ENCODE measurements around the gene SMTNL1. TPM values are rescaled to one million over a fixed set of nuclear protein-coding genes. Genes with fewer than 3 reads are reported as not detected.
A peak's percentile ranks its signal among the peaks of the same experiment; 100 is the strongest.

Gene SMTNL1
- polyA plus RNA-seq, 2 of the 4 experiments (the other 2 are of a cell fraction), result not detected

GRCh38 chr11:57546451-57546850 lies 9.1 kb downstream of the SMTNL1 start:
- CTCF ChIA-PET, result interaction anchor here (0.7 to 3.5 kb wide), 8 partner anchors 9 to 101 kb away, joined by 3 to 25 read pairs (median 3); partner anchors contain the start of genes SMTNL1 and UBE2L6
- Histone ChIP-seq H3K9me3 (no peaks in the 10 kb centered on the region), H3K4me2 (no peak overlapping the region), H3K27ac (no peak overlapping the region), H3K4me3 (no peak overlapping the region), H3K4me1 (no peaks in the 10 kb centered on the region)
- POLR2A ChIA-PET, result no interaction called here
- 88% methylated on average over 7 of the region's 7 CpGs for WGBS (ENCODE audit: missing lambda C conversion rate)
- ATAC-seq (no peak), DNase-seq (ENCODE audit: low read depth in 1 of 2, low spot score in 1 of 2) (no peak), FAIRE-seq (no peak)
- TF ChIP-seq HMGXB4 (CRISPR knock-in tag; IDR thresholded peaks at IDR 0.05; ENCODE audit: borderline replicate concordance), result no peak
- no peak for TF ChIP-seq HOXB5 (CRISPR knock-in tag; IDR thresholded peaks at IDR 0.05)
- no peak for TF ChIP-seq CEBPB (IDR thresholded peaks at IDR 0.05)
- no peak for TF ChIP-seq E2F6 (IDR thresholded peaks at IDR 0.05; ENCODE audit: borderline replicate concordance, low read depth)
- TF ChIP-seq CHD2 (IDR thresholded peaks at IDR 0.05; ENCODE audit: low read length, partially characterized antibody), result no peak
- TF ChIP-seq ESRRA (IDR thresholded peaks at IDR 0.05; ENCODE audit: borderline replicate concordance, low read length), result no peak
- no peak for TF ChIP-seq USF2 (IDR thresholded peaks at IDR 0.05)
- no peak for TF ChIP-seq ZNF302 (CRISPR knock-in tag; IDR thresholded peaks at IDR 0.05)
- no peak for TF ChIP-seq RCOR1 (IDR thresholded peaks at IDR 0.05; ENCODE audit: low read depth, low read length)
- TF ChIP-seq GATA3 (IDR thresholded peaks at IDR 0.05; ENCODE audit: borderline replicate concordance), result no peak
- TF ChIP-seq RFX5 (IDR thresholded peaks at IDR 0.05), result no peak

GRCh38 chr11:57546869-57547475 lies 9.6 kb downstream of the SMTNL1 start:
- Histone ChIP-seq H3K4me2 (no peak overlapping the region), H3K4me1 (no peaks in the 10 kb centered on the region), H3K27ac (no peak overlapping the region), H3K4me3 (no peak overlapping the region), H3K9me3 (no peaks in the 10 kb centered on the region)
- peak; percentile 50 to 59 for DNase-seq (ENCODE audit: low read depth in 1 of 2, low spot score in 1 of 2)
- CTCF ChIA-PET, result interaction anchor here (0.7 to 3.5 kb wide), 10 partner anchors 10 to 100 kb away, joined by 3 to 25 read pairs (median 3); partner anchors contain the start of genes SMTNL1 and UBE2L6
- POLR2A ChIA-PET, result no interaction called here
- FAIRE-seq, result no peak
- TF ChIP-seq ELK1 (IDR thresholded peaks at IDR 0.05; ENCODE audit: low read depth, low read length) (no peak), NR3C1 (IDR thresholded peaks at IDR 0.05) (no peak), CEBPB (IDR thresholded peaks at IDR 0.05) (no peak), MAZ (IDR thresholded peaks at IDR 0.05; ENCODE audit: borderline replicate concordance, low read depth, low read length) (no peak), CHD4 (IDR thresholded peaks at IDR 0.05; ENCODE audit: borderline replicate concordance) (no peak), HEYL (CRISPR knock-in tag; IDR thresholded peaks at IDR 0.05) (no peak)
- ATAC-seq, result peak; percentile 84 to 88
- 49% methylated on average over 5 of the region's 5 CpGs for WGBS (ENCODE audit: missing lambda C conversion rate)

GRCh38 chr11:57547854-57548377 lies 10.5 kb downstream of the SMTNL1 start:
- no peak for ATAC-seq
- FAIRE-seq, result no peak
- DNase-seq (ENCODE audit: low read depth in 1 of 2, low spot score in 1 of 2), result no peak
- ChIA-PET POLR2A (no interaction called here), CTCF (interaction anchor here (0.8 to 3.5 kb wide), 6 partner anchors 10 to 99 kb away, joined by 3 to 25 read pairs (median 4); partner anchors contain the start of gene UBE2L6)
- WGBS (ENCODE audit: missing lambda C conversion rate), result 44% methylated on average over 5 of the region's 6 CpGs
- no peaks in the 10 kb centered on the region for H3K4me1 ChIP-seq
- H3K9me3 ChIP-seq, result no peaks in the 10 kb centered on the region
- H3K4me3 ChIP-seq, result no peak overlapping the region
- TF ChIP-seq JUNB (IDR thresholded peaks at IDR 0.05), result no peak
- no peak for TF ChIP-seq CHD2 (IDR thresholded peaks at IDR 0.05; ENCODE audit: low read length, partially characterized antibody)
- TF ChIP-seq RNF2 (IDR thresholded peaks at IDR 0.05; ENCODE audit: borderline replicate concordance, low read depth), result no peak
- TF ChIP-seq MAX (IDR thresholded peaks at IDR 0.05), result no peak
- no peak for TF ChIP-seq REST (IDR thresholded peaks at IDR 0.05)
- no peak for TF ChIP-seq TFCP2L1 (CRISPR knock-in tag; IDR thresholded peaks at IDR 0.05)
- TF ChIP-seq RCOR1 (IDR thresholded peaks at IDR 0.05; ENCODE audit: low read depth, low read length), result no peak
- no peak for TF ChIP-seq EP300 (IDR thresholded peaks at IDR 0.05)
- TF ChIP-seq FOXS1 (CRISPR knock-in tag; IDR thresholded peaks at IDR 0.05), result no peak
- no peak for TF ChIP-seq CBX2 (IDR thresholded peaks at IDR 0.05; ENCODE audit: borderline replicate concordance, low read depth)
- H3K27ac ChIP-seq, result no peak overlapping the region
- no peak overlapping the region for H3K4me2 ChIP-seq
